Colonic mucosa (tissue), 4 donors: ENCODE measurements around the gene NOC2L. TPM values are rescaled to one million over a fixed set of nuclear protein-coding genes. Genes with fewer than 3 reads are reported as not detected.
A peak's percentile ranks its signal among the peaks of the same experiment; 100 is the strongest.
"Not testable (repeated sequence)": the region's sequence is repeated elsewhere in the genome, so short reads cannot be mapped to it uniquely, and the experiment has no call there.

Experiments
- DNase-seq: peaks from one replicate; pipeline ENCODE4 v3.0.0-alpha.2; 2020
- H3K27ac ChIP-seq: fragments of 200-600 bp; one replicate; pipeline ENCODE4 v1.8.0; 2021
- H3K27me3 ChIP-seq: fragments of 200-600 bp; one replicate; pipeline ENCODE4 v1.8.0; 2021
- H3K36me3 ChIP-seq: fragments of 200-600 bp; one replicate; pipeline ENCODE4 v1.8.0; 2021
- H3K4me1 ChIP-seq: fragments of 200-600 bp; one replicate; pipeline ENCODE4 v1.8.0; 2021; ENCODE audit warnings: mild to moderate bottlenecking
- H3K4me3 ChIP-seq: fragments of 200-600 bp; one replicate; pipeline ENCODE4 v1.8.0; 2021
- H3K9ac ChIP-seq, 2 donors: one replicate each; pipeline ENCODE4 v1.7.0; 2013; ENCODE audit warnings: control low read depth in 2 of 2, low read depth in 2 of 2, low read length in 2 of 2
- H3K9me3 ChIP-seq: fragments of 200-600 bp; one replicate; pipeline ENCODE4 v1.8.0; 2021
- CTCF ChIP-seq: fragments of 200-600 bp; IDR thresholded peaks from one replicate; pipeline ENCODE4 v1.8.0; 2022; ENCODE audit warnings: antibody characterized with exemption, mild to moderate bottlenecking
- intact Hi-C: fragments of 100-400 bp; cut with DNase I; formaldehyde crosslinking; loops from one replicate; pipeline ENCODE4 v1.14.1; 2022
- total RNA-seq, 2 donors: library from RNA; stranded (reverse); fragmentation: NEBNext Ultra II Directional in 1 of 2; extraction: Animal tissue kit (Norgen Biotek cat#: 25700) in 1 of 2; gene quantifications; one replicate each; pipeline ENCODE4 v1.2.1, GENCODE V29; 2021
- donor health status: healthy.
- donor health status: DM: no; HTN: no; CAD: no.
- donor health status: DM: no; HTN: no; CAD: no.

NOC2L gene
- total RNA-seq, 2 donors from 2014 or later: 46.9 to 127 TPM

DNA sequence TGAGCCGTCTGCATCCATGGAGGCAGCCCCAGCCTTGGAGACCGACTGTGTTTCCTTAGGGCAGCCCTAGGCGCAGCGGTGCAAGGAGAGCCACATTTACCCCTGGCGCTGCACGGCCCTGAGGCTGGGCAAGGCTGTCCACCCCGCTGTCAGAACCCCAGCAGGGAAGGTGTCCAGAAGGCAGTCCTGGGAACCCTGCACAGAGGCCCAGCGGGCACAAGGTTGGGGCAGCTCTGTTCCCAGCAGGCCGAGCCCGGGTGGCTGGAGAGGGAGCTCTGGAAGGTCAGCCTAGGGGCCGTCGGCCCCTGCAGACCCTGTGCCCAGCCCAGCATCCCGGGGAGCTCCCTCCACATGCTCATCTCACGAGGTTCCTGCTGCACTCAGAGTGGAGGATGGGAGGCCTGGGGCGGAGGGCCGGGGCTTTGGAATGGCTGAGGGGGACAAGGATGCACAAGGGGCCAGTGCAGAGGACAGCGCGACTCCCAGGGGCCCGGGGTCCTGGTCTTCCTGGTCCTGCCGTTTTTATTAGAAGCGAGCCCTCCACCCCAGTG, 55.3 kb downstream of the NOC2L start:
- intact Hi-C loops: loop anchor here (2.0 kb wide), 1 partner anchor 35 kb away; no protein-coding TSS in a partner anchor
- no peak for TF ChIP-seq CTCF
- no peak overlapping the region for H3K27ac ChIP-seq
- H3K4me1 ChIP-seq: peaks cover 10% of the 10 kb centered on the region
- H3K9ac ChIP-seq: no peak overlapping the region
- peaks cover 12% of the 10 kb centered on the region for H3K27me3 ChIP-seq
- no peaks in the 10 kb centered on the region for H3K36me3 ChIP-seq
- H3K4me3 ChIP-seq: peak overlapping the region; percentile 34
- DNase-seq: no peak
- no peaks in the 10 kb centered on the region for H3K9me3 ChIP-seq

- Histone ChIP-seq H3K27me3 (peaks cover 12% of the 10 kb centered on the region), H3K36me3 (no peaks in the 10 kb centered on the region), H3K9me3 (no peaks in the 10 kb centered on the region), H3K4me1 (peaks cover 10% of the 10 kb centered on the region), H3K4me3 (no peak overlapping the region), H3K27ac (no peak overlapping the region), H3K9ac (no peak overlapping the region)
- intact Hi-C loops: no loop called here
- no peak for TF ChIP-seq CTCF
- no peak for DNase-seq
Measured at GRCh38 chr1:903305-903704, 55.8 kb downstream of the NOC2L start.

GRCh38 chr1:902802-903201, 56.3 kb downstream of the NOC2L start:
- no peak for DNase-seq
- no peak overlapping the region for H3K4me3 ChIP-seq
- no peaks in the 10 kb centered on the region for H3K9me3 ChIP-seq
- TF ChIP-seq CTCF: no peak
- intact Hi-C loops: no loop called here
- H3K9ac ChIP-seq: no peak overlapping the region
- H3K36me3 ChIP-seq: no peaks in the 10 kb centered on the region
- H3K4me1 ChIP-seq: peaks cover 10% of the 10 kb centered on the region
- H3K27ac ChIP-seq: no peak overlapping the region
- peaks cover 12% of the 10 kb centered on the region for H3K27me3 ChIP-seq

GRCh38 chr1:901108-901859, 57.8 kb downstream of the NOC2L start:
- no peak for DNase-seq
- no peaks in the 10 kb centered on the region for H3K9me3 ChIP-seq
- no peak overlapping the region for H3K27ac ChIP-seq
- no peak for TF ChIP-seq CTCF
- peaks cover 6% of the 10 kb centered on the region for H3K4me1 ChIP-seq
- no peaks in the 10 kb centered on the region for H3K36me3 ChIP-seq
- intact Hi-C loops: no loop called here
- no peak overlapping the region for H3K9ac ChIP-seq
- H3K4me3 ChIP-seq: no peak overlapping the region
- H3K27me3 ChIP-seq: peaks cover 9% of the 10 kb centered on the region

GRCh38 chr1:899636-900317, 59.3 kb downstream of the NOC2L start:
- no peak overlapping the region for H3K4me3 ChIP-seq
- DNase-seq: no peak
- intact Hi-C loops: no loop called here
- no peaks in the 10 kb centered on the region for H3K36me3 ChIP-seq
- no peaks in the 10 kb centered on the region for H3K9me3 ChIP-seq
- no peaks in the 10 kb centered on the region for H3K4me1 ChIP-seq
- H3K9ac ChIP-seq: no peak overlapping the region
- no peak for TF ChIP-seq CTCF
- H3K27ac ChIP-seq: no peak overlapping the region
- H3K27me3 ChIP-seq: no peaks in the 10 kb centered on the region

DNA sequence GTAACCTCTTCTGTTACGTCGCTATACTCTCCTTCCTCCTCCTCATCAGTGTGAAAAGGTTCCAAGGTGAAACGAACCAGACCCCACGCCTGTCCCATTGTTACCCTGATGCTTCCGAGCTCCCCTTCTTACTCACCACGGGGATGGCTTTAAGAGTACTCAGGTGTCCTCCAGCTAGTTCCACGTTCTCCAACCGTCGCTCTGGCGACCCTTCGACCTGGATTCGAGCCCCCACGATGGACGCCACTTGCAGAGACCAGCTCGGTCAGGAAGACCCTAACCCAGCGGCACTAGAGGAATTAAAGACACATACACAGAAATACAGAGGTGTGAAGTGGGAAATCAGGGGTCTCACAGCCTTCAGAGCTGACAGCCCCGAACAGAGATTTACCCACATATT, 61.1 kb downstream of the NOC2L start:
- DNase-seq, intact Hi-C loops, H3K4me3 ChIP-seq, H3K9ac ChIP-seq, H3K9me3 ChIP-seq, H3K27me3 ChIP-seq, H3K4me1 ChIP-seq, H3K36me3 ChIP-seq, H3K27ac ChIP-seq: not testable (repeated sequence)
